Esophagus squamous epithelium (tissue), 5 donors: ENCODE results near the gene ZNF628. TPM values are rescaled to one million over a fixed set of nuclear protein-coding genes. Genes with fewer than 3 reads are reported as not detected.

Source experiments
- DNase-seq: peaks from one replicate; lab custom pipeline; 2025; lab: John Stamatoyannopoulos, UW
- H3K27ac ChIP-seq, 4 donors: fragments of 200-600 bp; sonication (generic); one replicate each; pipeline ENCODE4 v1.5.1; 2016 to 2019; ENCODE audit warnings: mild to moderate bottlenecking in 1 of 4
- H3K27me3 ChIP-seq, 4 donors: fragments of 200-600 bp; sonication (generic); 1 replicate in 3 of 4; 2 replicates in 1 of 4; pipeline versions ENCODE4 v1.5.1 to v1.6.0; 2017 to 2021; ENCODE audit warnings: antibody characterized with exemption in 1 of 4
- H3K36me3 ChIP-seq, 3 donors: fragments of 200-600 bp; sonication (generic); one replicate each; pipeline ENCODE4 v1.5.1; 2016 to 2019
- H3K4me1 ChIP-seq, 3 donors: fragments of 200-600 bp; sonication (generic); one replicate each; pipeline ENCODE4 v1.5.1; 2017 to 2019
- H3K4me3 ChIP-seq, 4 donors: fragments of 200-600 bp; sonication (generic); 1 replicate in 3 of 4; 2 replicates in 1 of 4; pipeline ENCODE4 v1.5.1; 2016 to 2019; ENCODE audit warnings: mild to moderate bottlenecking in 2 of 4, moderate library complexity in 1 of 4
- H3K9me3 ChIP-seq, 3 donors: fragments of 200-600 bp; sonication (generic); one replicate each; pipeline ENCODE4 v1.5.1; 2016 to 2019
- CTCF ChIP-seq, 6 experiments: fragments of 450-650 bp in 4 of 6; fragments of 200-600 bp in 2 of 6; sonication (generic) in 2 of 6; IDR thresholded peaks; one replicate each; pipeline ENCODE4 v1.5.1; 2016 to 2019; ENCODE audit warnings: antibody characterized with exemption in 6 of 6, mild to moderate bottlenecking in 4 of 6, moderate library complexity in 4 of 6
- POLR2A ChIP-seq, 4 donors: fragments of 450-650 bp; IDR thresholded peaks; one replicate each; pipeline ENCODE4 v1.6.1; 2017; ENCODE audit warnings: antibody characterized with exemption in 4 of 4, mild to moderate bottlenecking in 4 of 4, moderate library complexity in 3 of 4
- WGBS, 2 donors: methylation state at CpG; one replicate each; pipeline ENCODE4 v1.1.5; 2018; 5-methylcytosine and 5-hydroxymethylcytosine counted together
- intact Hi-C: fragments of 100-400 bp; cut with DNase I; formaldehyde crosslinking; loops from one replicate; pipeline ENCODE4 v1.15.0; 2022
- total RNA-seq, 4 donors: library from RNA; depleted of rRNA; stranded (reverse); fragments of >200 nt; gene quantifications; one replicate each; pipeline ENCODE4 v1.1.0, GENCODE V29; 2016
- donor health status: DM: yes; HTN: yes; CAD: no.

The ZNF628 gene
- total RNA-seq, 4 donors from 2014 or later, result 4.4 to 22.0 (median 6.8) TPM

- DNase-seq, result no peak
- intact Hi-C loops, result no loop called here
- Histone ChIP-seq H3K4me3 (peak overlapping the region; percentile 27 to 82 (median 56)), H3K9me3 (no peaks in the 10 kb centered on the region), H3K27me3 (peaks cover 0 to 9% (median 0%) of the 10 kb centered on the region in 4 donors), H3K4me1 (peaks cover 35 to 61% (median 42%) of the 10 kb centered on the region in 3 donors), H3K36me3 (peaks cover 0 to 37% (median 21%) of the 10 kb centered on the region in 3 donors), H3K27ac (peak overlapping the region; percentile 77 to 94 (median 88))
- WGBS, 2 donors, result 52 to 100% methylated on average over 1 to 2 of the region's 18 CpGs
- TF ChIP-seq POLR2A (IDR thresholded peaks at IDR 0.05) (no peak), CTCF (IDR thresholded peaks at IDR 0.05) (no peak)
Measured at GRCh38 chr19:55485439-55486011, 9.1 kb downstream of the ZNF628 start.

DNA sequence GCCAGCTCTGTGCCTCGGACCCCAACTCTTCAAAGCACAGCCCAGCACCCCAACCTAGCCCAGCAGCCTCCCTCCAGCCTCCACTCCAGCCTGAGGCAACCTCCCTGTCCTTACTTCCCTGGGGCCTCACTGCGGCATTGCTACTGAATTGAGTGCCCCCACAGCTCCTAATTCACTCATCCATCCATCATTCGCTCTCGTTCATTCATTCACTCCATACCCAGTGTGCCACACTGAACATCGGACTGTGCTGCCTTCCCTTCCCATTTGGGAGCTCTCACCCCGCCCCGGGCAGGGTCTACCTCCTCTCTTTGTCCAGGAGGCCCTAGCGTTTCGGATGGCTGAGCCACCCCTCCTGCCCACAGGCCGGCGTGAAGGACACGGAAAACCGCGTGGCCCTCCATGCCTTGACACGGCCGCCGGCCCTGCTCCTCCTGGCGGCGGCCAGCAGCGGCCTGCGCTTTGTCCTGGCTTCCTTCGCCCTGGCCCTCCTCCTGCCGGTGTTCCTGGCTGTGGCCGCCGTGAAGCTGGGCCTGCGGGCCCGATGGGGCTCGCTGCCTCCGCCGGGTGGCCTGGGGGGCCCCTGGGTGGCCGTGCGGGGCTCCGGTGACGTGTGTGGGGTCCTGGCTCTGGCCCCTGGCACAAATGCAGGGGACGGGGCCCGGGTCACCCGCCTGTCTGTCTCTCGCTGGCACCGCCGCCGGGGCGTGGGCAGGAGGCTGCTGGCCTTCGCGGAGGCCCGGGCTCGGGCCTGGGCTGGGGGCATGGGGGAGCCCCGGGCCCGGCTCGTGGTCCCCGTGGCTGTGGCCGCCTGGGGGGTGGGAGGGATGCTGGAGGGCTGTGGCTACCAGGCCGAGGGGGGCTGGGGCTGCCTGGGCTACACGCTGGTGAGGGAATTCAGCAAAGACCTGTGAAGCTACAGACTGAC lies 9.9 kb downstream of the ZNF628 start:
- Histone ChIP-seq H3K27me3 (peaks cover 0 to 16% (median 0%) of the 10 kb centered on the region in 4 donors), H3K9me3 (no peaks in the 10 kb centered on the region), H3K27ac (peak overlapping the region; percentile 77 to 94 (median 88)), H3K4me1 (peaks cover 35 to 68% (median 42%) of the 10 kb centered on the region in 3 donors), H3K36me3 (peaks cover 0 to 30% (median 21%) of the 10 kb centered on the region in 3 donors), H3K4me3 (no peak overlapping the region)
- intact Hi-C loops, result no loop called here
- TF ChIP-seq CTCF (IDR thresholded peaks at IDR 0.05), result no peak
- TF ChIP-seq POLR2A (IDR thresholded peaks at IDR 0.05), result no peak
- WGBS, 2 donors, result 85 to 89% methylated on average over 7 to 12 of the region's 53 CpGs
- DNase-seq, result no peak

DNA sequence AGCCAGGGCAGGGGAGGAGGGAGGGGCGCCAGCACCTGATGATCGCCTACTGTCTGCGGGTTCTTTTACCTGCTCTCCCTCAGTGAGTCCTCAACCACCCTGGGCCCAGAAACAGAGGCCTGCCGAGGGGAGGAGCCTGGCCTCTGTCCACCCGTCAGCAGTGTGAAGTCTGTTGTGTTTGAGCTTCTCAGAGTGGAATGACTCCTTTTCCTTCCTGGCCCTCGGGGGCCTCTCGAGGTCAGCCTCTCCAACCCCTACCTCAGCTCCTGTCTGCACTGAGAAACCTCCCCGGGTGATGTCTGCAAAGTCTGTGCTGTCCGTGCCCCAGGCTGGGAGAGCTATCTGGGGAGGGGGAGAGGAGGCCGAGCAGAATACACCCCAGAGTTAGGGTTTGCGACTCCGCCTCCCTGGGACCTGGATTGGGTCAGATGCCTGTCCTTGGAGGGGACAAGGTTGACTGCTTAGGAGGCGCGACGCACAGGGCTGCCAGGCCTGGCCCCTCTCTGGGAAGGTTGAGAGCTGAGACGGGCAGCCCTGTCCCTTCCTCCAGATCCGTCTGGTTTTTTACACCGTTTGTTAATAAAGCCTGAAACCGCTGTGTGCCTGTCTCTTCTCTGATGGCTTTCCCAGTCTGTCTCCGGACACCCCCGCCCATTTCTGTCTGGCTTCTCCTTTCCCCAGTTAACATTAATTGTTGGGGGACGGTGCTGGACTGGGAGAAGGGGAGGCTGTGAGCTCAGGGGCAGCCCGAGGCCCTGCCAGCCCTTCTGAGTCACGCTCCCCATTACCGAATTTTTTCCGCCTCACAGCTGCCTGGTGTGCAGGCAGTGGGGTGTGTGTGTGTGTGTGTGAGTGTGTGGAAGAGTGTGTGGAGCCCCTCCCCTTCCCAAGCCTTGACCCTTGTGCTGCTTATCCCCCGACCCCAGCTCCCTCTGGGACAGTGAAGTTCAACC lies 10.8 kb downstream of the ZNF628 start:
- peak overlapping the region in 1 of 4 donors; percentile 34 for H3K4me3 ChIP-seq
- no peaks in the 10 kb centered on the region for H3K9me3 ChIP-seq
- peak overlapping the region; percentile 64 to 94 (median 88) for H3K27ac ChIP-seq
- no peak for DNase-seq
- H3K4me1 ChIP-seq, result peaks cover 43 to 77% (median 51%) of the 10 kb centered on the region in 3 donors
- H3K27me3 ChIP-seq, result peaks cover 0 to 19% (median 0%) of the 10 kb centered on the region in 4 donors
- intact Hi-C loops, result no loop called here
- 18 to 21% methylated on average over 18 to 19 of the region's 27 CpGs for WGBS, 2 donors
- TF ChIP-seq POLR2A (IDR thresholded peaks at IDR 0.05), result no peak
- no peak for TF ChIP-seq CTCF (IDR thresholded peaks at IDR 0.05)
- peaks cover 0 to 20% (median 14%) of the 10 kb centered on the region in 3 donors for H3K36me3 ChIP-seq

- Histone ChIP-seq H3K4me3 (peak within 1 kb of the TSS in 1 of 4 donors; percentile 39), H3K4me1 (peaks cover 50 to 86% (median 51%) of the 10 kb centered on the region in 3 donors), H3K9me3 (no peaks in the 10 kb centered on the region), H3K27me3 (peaks cover 0 to 25% (median 0%) of the 10 kb centered on the region in 4 donors), H3K36me3 (peaks cover 0 to 12% (median 5%) of the 10 kb centered on the region in 3 donors), H3K27ac (peak within 1 kb of the TSS; percentile 64 to 94 (median 88))
- WGBS, 2 donors, result 5 to 13% methylated on average over 4 to 6 of the region's 21 CpGs
- intact Hi-C loops, result no loop called here
- no peak for TF ChIP-seq POLR2A (IDR thresholded peaks at IDR 0.05)
- TF ChIP-seq CTCF (IDR thresholded peaks at IDR 0.05), result no peak
- DNase-seq, result no peak
Measured at GRCh38 chr19:55487924-55488687, 11.7 kb downstream of the ZNF628 start, which contains the start of gene SSC5D. TSS of gene SSC5D (plus strand) at chr19:55488436. CDS start at chr19:55488590, 154 bp downstream.
